GM06990 (cell line): ENCODE results near the gene TATDN2.

ENCODE experiments used
- DNase-seq: peaks from one replicate; pipeline ENCODE4 v3.0.0-alpha.2; 2011; ENCODE audit not compliant: insufficient read length; ENCODE audit errors: extremely low read depth
- H3K27me3 ChIP-seq: replicated peaks from 2 replicates; pipeline ENCODE4 v1.6.0; 2011; ENCODE audit warnings: low read length; ENCODE audit not compliant: control insufficient read depth, insufficient read depth
- H3K36me3 ChIP-seq: 2 replicates; pipeline ENCODE4 v1.5.1; 2011; ENCODE audit warnings: low read length; ENCODE audit not compliant: control insufficient read depth, insufficient read depth
- H3K4me3 ChIP-seq: replicated peaks from 2 replicates; pipeline ENCODE4 v1.5.1; 2011; ENCODE audit warnings: low read depth, mild to moderate bottlenecking, control low read depth, low read length
- TF ChIP-seq, protein P1 (sequence below): IDR thresholded peaks from 2 replicates; pipeline ENCODE4 v1.5.1; 2011; ENCODE audit warnings: low read length, control low read depth, mild to moderate bottlenecking, inconsistent platforms; ENCODE audit not compliant: insufficient read depth, poor library complexity, severe bottlenecking

Gene TATDN2

GRCh38 chr3:10248184-10248983, at the start of gene TATDN2:
TATDN2 (plus strand) TSS chr3:10248459; CDS start chr3:10249201, 742 bp downstream.
- TF ChIP-seq, protein P1, sequence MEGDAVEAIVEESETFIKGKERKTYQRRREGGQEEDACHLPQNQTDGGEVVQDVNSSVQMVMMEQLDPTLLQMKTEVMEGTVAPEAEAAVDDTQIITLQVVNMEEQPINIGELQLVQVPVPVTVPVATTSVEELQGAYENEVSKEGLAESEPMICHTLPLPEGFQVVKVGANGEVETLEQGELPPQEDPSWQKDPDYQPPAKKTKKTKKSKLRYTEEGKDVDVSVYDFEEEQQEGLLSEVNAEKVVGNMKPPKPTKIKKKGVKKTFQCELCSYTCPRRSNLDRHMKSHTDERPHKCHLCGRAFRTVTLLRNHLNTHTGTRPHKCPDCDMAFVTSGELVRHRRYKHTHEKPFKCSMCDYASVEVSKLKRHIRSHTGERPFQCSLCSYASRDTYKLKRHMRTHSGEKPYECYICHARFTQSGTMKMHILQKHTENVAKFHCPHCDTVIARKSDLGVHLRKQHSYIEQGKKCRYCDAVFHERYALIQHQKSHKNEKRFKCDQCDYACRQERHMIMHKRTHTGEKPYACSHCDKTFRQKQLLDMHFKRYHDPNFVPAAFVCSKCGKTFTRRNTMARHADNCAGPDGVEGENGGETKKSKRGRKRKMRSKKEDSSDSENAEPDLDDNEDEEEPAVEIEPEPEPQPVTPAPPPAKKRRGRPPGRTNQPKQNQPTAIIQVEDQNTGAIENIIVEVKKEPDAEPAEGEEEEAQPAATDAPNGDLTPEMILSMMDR = no peak
- Histone ChIP-seq H3K27me3 (no peaks in the 10 kb centered on the region), H3K4me3 (peak within 1 kb of the TSS; percentile 97), H3K36me3 (no peaks in the 10 kb centered on the region; the same call in none of the 2 replicates)
- peak; percentile 97 for DNase-seq

DNA sequence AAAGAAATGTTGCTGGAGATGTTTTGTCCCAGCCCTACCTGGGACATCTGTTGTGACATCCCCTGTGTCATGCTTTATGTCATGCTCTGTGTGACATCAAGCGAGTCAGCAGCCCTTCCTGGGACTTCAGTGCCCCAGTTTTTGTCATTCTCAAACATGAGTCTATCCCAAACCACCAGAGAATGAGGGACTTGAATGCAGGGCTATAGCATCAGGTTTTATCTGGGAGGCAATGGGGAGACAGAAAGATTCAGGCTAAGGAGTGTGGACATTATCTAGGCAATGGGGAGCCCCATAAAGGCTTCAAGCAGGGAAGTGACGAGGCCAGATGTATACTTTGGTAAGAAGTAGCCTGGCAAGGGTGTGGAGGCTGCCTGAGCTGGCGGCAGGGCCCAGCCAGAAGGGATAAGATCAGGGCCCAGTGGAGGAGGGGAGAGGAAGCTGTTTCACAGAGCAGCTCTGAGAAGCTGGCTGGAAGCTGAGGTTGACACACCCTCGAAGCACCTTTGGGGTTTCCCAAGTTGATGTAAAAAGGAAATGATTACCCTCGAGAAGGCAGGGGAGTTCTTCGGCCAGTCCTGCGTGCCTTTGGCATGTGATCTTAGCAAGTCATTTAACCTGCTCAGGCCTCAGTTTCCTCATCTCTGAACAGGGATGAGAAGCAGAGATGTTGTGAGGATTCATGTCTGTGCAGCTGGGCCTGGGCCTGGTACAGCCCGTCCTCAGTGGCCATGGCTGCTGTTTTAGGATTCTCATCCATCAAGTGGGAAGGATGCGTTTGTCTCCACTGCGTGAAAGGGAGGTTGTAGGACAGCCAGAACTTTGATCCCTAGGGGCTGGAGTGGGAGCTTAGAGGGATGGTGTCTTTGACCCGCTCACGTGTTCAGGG, 49.3 kb upstream of the TATDN2 start:
- no peaks in the 10 kb centered on the region for H3K36me3 ChIP-seq
- DNase-seq = peak; percentile 61
- H3K27me3 ChIP-seq = no peaks in the 10 kb centered on the region
- TF ChIP-seq, protein P1 = no peak
- no peak overlapping the region for H3K4me3 ChIP-seq

DNA sequence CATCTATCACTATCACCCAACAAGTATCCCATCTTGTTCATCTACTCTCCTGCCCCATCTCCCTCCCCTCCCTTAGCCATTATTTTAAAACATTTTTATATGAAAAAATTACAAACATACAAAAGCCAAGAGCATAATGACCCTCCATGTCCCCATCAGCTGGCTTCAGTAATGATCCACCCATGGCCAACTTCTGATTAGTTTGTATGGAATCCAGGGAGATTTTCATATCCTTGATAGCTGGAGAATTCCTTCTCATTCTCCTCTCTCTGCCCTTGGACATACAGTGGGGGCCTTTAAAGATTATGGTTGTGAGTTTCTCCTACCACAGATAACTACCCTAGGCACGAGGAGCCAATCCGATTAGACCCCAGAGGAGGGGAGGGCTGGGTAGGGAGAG, 43.3 kb upstream of the TATDN2 start:
- Histone ChIP-seq H3K27me3 (no peaks in the 10 kb centered on the region), H3K4me3 (no peak overlapping the region), H3K36me3 (peaks cover 2% of the 10 kb centered on the region)
- DNase-seq = no peak
- TF ChIP-seq, protein P1 = no peak

DNA sequence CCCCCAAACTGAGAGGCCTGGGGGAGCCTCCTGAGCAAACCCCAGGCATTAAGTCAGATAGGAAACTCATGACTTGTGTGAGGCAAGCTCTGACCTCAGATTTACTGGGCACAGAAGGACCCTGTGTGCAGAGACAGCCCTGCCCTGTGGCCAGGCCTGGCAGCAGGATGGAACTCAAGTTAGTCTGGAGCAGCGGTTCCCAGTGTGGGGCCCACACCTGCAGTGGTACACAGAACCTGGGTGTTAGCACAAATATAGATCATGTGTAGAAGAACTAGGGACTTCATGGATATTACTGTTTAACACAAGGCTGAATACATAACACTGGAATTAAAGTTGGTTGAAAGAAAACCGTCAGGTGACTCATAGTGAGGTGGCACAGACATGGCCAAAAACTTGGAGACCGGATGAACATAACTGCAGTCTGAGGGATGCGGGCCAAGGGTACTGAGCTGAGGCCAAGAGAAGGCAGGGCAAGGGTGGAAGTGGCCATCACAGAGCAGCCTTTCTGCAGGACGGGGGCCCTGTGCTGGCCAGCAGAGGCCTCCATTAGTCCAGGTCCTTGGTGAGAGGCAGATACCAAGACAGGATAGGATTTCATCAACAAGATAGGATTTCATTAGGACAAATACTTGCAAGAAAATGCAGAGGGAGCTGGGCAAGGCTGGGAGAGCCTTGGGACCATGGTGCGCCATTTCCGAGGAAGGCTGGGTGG, 42.7 kb upstream of the TATDN2 start:
- Histone ChIP-seq H3K27me3 (no peaks in the 10 kb centered on the region), H3K4me3 (no peak overlapping the region), H3K36me3 (peaks cover 2% of the 10 kb centered on the region)
- no peak for DNase-seq
- TF ChIP-seq, protein P1 = no peak

- peaks cover 2% of the 10 kb centered on the region for H3K36me3 ChIP-seq
- no peak for DNase-seq
- H3K4me3 ChIP-seq = no peak overlapping the region
- TF ChIP-seq, protein P1 = no peak
- no peaks in the 10 kb centered on the region for H3K27me3 ChIP-seq
Observed at GRCh38 chr3:10206166-10206511, 42.1 kb upstream of the TATDN2 start.
